ENCODE data around the gene IVL.

- no peak for TF ChIP-seq POLR2A (IDR thresholded peaks at IDR 0.05)
- no peak for TF ChIP-seq CTCF (IDR thresholded peaks at IDR 0.05)
Measured at GRCh38 chr1:152951711-152952110, 43.4 kb downstream of the IVL start.

Measured in vagina (tissue), 2 donors.